NCI-H226 (cell line): Measurements from ENCODE around the gene STXBP2.

Source experiments
- DNase-seq: peaks from one replicate; pipeline ENCODE4 v3.0.0-alpha.2; 2015

STXBP2 gene

DNA sequence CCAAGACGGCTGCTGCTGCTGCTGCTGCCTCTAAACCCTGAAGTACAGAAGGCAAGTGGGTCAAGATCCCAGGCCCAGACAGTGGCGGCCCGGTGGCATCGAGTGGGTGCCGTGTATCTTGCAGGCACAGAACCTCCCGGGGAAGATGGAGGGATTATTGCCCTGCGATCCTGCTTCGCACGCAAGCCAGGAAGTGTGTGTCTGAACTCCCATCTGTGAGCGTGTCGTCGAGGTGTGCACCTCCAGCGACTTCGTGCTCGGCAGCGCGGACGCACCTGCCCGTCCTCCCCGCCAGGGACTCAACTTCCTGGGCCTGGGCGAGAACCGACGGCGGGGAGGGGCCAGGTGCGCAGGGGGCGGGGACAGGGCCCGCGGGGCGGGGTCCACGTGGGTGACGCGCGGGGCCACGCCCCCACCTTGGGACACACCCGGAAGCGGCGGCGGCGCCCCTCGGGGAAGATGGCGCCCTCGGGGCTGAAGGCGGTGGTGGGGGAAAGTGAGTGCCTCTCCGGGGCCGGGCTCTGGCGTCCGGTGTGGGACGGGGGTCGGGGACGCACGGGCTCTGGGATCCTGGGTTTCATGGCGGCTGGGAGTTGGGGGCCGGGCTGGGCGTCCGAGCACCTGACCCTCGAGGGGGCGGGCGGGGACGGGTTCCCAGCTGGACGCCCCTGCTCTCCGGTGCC is at the start of gene STXBP2:
STXBP2 (plus strand) TSS at position 420 of the 683 bp plus-strand sequence; CDS start at position 460, 40 bp downstream.
- peak; percentile 45 for DNase-seq

DNA sequence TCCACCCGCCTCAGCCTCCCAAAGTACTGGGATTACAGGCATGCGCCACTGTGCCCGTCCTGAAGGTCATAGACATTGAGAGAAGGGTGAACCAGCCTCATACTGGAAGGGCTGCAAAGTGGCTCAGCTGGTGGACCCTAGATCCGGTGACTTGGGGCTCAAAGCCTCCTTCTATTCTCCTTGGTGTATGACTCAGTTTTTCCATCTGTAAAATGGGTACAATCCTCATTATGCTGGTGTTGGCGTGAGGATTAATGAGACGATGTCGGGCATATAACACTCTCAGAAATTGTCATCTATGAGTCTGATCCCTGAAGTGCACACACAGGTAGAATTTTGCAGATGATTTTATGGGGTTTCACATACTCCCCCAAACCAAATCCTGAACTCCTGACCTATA is 47.1 kb upstream of the STXBP2 start:
- no peak for DNase-seq

DNA sequence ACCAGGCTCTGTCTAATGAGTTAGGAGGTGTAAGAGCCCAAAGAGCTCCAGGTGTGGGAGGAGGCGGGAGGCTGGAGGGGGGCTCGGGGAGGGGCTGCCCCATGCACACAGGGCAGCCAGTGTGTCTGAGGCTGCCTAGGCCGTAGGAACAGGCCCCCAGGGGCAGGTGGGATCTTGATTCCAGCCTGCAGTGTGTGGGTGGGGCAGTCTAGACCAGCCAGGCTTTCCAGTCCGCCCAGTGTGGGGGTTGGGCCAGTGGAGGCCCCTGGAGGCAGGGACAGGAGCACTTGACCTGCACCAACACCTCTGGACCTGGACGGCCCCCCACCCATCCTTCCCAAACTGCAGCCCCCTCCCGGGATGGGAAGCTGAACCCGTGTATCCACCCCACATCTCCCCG is 46.7 kb upstream of the STXBP2 start:
- DNase-seq, result no peak

DNA sequence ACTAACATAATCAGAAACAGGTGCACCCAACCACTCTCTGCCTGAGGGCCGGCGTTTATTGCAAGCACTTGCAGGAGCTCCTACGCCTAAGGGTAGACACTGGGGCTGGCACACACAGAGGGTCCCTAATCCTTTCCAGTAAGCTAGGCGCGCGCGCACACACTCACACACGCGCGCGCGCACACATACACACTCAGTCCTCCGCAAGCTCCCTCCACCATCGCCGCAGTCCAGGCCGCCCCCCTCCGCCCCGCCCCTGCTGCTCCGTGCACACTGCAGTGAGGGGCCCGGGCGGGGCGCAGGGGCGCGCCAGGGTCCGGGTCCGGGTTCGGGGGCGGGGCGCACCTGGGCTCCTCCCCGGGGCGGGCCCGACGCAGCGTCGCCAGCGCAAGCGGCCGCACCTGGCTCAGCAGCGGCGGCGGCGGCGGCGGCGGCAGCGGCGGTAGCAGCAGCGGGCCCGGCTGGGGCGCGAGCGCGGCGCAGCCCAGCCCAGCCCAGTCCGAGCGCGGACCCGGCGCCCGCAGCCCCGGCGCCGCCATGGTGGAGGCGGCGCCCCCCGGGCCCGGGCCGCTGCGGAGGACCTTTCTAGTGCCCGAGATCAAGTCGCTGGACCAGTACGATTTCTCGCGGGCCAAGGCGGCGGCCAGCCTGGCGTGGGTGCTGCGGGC is 41.3 kb upstream of the STXBP2 start, which contains the start of gene CAMSAP3:
CAMSAP3 (plus strand) TSS at position 398 of the 668 bp plus-strand sequence; CDS start at position 538, 140 bp downstream.
- no peak for DNase-seq

DNA sequence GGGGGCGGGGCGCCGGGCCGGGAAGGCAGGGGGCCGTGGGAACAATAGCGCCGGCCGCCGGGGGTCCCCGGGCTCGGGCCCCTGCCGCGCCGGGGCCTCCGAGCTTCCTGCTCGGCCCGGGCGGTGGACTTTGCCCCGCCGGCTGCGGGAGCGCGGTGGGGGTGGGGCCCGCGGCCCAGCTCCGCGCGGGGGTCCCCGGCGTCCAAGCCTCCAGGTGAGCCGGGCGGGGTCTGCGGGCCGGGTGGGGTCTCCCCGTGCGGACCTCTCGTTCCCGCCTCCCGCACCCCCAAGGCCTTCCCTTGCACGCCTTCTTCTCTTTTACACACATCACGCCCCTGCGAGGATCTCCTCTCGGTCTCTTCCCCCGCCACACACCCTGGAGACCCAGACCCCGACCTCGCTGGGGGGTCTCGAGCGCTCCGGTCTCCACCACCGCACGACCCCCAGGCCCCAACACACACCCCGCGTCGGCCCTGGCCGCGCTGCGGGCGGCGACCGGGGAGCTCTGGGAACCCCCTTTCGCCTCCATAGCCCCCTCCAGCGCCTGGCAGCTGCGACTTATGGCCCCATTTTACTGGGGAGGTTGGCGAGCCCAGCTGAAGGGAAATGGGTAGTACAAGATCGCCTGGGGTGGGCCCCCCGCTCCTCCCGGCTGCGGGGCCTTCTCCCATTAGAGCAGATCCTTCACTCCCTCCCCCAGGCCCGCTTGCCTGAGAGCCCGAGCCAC is 40.5 kb upstream of the STXBP2 start:
- DNase-seq, result no peak

DNA sequence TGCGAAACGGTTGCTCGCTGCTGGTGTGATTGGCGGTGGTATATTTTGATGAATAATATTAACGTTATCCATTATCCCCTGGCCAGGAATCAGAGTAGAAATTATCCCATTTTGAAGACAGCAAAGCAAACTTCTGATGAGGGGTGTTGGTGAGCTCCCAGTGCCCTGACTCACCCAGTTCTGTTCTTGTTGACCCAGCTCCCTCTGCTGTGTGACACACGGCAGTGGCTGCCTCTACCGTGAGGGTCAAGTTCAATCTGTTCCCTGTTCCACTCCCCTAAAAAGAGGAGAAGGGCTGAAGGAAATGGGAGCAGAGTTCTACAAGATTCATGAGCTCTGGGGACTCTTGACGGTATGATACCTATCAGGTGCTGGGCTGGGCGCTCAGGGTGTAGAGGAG is 39.2 kb upstream of the STXBP2 start:
- no peak for DNase-seq

DNA sequence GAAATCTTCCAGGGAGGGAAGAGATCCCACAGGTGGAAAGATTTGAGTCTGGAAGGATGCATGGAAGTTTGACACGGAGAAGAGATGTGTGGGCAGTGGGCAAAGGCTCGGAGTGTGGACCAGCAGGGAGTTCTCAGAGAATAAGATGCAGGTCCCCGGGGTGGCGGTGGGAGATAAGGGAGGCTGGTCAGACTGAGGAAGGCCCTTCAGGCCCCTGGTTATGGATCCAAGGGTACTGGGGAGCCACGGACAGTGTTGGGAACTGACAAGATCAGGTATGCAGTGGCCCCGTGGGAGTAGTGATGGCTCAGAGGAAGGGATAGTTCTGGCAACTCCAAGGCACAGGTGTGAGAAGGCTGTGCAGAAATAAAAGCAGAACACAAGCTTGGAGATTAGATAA is 38.7 kb upstream of the STXBP2 start:
- no peak for DNase-seq

DNA sequence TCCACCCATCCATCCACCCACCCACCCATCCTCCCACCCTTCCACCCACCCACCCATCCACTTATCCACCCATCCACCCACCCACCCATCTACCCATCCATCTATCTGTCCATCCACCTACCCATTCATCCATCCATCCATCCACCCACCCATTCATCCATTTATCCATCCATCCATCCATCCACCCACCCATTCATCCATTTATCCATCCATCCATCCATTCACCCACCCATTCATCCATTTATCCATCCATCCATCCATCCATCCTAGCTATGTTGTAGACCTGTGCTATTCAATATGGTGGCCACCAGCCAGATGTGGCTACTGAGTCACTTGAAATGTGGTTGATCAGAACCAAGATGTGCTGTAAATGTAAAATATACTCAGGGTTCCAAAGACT is 36.2 kb upstream of the STXBP2 start:
- no peak for DNase-seq

DNA sequence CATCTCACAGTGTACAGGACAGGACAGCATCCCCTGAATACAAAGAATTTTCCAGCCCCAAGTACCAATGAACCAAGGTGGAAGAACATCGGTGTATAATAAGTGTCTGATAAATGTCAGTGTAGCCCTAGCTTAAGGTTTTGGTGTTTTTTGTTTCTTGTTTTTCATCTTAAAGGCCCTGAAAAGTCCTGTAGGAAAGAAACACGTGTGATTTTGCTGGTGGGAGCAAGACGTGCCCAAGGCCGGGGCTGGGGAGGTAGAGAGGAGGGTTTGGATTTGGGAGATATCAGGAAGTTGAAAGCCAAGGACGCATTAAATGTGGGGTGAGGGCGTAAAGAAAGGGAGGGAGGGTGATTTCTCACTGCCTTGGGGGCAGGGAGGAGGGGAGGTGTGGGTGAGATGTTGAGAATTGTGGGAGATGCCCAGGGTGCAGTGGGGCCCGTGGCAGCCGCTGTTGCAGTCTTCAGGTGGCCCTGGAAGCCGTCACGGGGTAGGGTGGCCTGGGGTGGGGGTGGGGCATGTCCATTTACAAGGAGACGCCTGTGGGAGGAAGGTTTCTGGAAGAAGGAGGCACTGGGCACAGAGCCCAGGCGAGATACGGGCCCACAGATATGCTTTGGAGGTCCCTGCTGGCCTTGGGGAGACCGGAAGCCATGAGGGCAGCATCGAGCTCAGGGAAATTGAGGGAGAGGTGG is 34.5 kb upstream of the STXBP2 start:
- peak; percentile 56 for DNase-seq

DNA sequence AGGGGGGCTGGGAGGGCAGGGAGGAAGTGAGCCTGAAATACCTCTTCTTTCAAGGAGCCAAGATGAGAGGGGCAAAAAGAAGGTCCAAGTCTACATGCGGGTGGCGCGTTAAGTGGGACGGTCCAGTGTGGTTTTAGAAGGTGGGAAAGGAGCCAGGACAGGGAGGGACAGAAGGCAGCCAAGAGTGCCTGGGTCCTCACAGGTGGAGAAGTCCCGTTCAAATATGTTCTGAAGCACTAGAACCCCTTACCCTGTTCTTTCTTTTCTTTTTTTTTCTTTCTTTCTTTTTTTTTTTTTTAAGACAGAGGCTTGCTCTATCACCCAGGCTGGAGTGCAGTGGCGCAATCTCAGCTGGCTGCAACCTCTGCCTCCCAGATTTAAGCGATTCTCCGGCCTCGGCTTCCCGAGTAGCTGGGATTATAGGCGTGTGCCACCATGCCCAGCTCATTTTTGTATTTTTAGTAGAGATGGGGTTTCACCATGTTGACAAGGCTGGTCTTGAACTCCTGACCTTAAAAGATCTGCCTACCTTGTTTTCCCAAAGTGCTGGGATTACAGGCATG is 33.9 kb upstream of the STXBP2 start:
- DNase-seq, result no peak

DNA sequence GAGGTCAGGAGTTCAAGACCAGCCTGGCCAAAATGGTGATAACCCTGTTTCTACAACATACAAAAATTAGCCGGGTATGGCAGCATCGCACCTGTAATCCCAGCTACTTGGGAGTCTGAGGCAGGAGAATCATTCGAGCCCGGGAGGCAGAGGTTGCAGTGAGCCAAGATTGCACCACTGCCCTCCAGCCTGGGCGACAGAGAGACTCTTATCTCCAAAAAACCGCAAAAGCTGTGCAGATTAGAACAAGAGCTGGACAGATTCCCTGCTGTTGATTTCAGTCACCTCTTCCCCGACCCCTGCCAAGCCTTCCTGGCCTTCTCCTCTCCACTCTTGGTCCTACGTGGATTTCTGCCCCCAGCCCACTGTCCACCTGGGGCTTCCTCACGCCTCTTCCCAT is 33.0 kb upstream of the STXBP2 start:
- DNase-seq, result peak; percentile 51

DNA sequence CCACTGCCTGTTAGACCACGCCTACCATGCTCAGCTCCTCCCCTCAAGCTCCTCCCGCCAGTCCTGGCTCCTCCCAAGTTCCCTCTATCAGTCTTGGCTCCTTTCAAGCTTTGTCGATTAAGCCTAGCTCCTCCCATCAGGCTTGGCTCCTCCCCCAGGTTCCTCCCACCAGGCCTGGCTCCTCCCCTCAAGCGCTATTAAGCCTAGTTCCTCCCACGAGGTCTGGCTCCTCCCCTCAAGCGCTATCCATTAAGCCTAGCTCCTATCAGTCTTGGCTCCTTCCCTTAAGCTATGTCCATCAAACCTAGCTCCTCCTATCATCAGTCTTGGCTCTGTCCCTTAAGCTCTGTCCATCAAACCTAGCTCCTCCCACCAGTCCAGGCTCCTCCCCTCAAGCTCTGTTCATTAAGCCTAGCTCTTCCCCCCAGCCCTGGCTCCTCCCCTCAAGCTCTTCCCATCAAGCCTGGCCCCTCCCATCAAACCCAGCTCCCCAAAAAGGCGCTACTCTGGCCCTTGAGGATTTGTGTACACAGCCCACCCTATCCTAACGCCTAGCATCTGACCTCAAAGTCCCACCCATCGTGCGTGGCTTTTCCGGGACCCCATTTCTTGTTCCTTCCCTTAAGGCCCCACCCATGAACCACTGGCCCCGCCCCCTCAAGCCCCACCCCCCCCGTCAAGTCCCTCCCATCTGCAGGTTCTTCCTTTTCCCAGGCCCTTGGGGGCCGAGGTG is 31.3 kb upstream of the STXBP2 start:
- DNase-seq, result peak; percentile 47

DNA sequence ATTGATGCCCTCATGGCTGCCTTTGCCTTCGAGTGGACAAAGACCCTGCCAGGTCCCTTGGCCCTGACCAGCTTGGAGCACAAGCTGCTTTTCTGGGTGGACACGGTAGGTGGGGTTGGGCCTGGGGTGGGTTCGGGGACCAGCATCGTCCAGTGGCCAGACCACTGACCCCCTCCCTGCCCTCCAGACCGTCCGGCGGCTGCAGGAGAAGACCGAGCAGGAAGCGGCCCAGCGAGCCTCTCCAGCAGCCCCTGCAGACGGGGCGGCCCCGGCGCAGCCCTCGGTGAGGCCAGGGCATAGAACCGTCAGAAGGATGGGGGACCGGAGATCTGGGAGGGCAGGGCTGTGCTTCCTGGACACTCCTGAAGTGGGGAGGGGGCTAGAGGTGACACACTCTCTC is 30.6 kb upstream of the STXBP2 start:
- DNase-seq, result no peak

DNA sequence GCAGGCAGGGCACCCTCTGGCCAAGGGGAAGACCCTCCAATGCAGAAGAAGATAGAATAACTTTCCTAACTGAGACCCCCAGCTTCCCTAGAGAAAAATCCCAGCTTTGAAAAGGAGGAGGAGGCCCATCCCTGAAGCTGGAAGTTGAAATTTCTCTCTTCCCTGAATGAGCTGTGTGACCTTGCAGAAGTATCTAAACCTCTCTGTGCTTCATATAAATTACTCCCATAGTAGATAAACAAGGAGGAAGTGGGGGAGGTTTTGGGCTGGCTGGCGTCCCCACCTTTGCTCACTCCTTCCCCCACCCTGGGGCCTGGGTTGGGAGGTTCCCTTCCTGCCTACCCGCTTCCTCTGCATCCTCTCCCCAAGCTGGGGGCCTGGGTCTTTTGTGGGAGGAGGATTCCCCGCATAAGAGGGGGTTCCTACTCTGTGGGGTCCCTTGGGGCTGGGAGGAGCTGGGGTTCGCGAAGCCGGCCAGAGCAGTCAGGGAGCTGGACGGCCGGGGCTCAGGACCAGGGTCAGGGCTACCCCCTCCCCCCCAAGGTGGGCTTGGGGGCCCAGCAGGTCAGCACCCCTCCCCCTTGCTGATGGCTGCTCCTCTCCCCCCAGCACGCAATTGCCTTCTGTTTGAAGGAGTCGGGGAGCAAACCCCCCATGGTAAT is 29.6 kb upstream of the STXBP2 start:
- DNase-seq, result no peak

DNA sequence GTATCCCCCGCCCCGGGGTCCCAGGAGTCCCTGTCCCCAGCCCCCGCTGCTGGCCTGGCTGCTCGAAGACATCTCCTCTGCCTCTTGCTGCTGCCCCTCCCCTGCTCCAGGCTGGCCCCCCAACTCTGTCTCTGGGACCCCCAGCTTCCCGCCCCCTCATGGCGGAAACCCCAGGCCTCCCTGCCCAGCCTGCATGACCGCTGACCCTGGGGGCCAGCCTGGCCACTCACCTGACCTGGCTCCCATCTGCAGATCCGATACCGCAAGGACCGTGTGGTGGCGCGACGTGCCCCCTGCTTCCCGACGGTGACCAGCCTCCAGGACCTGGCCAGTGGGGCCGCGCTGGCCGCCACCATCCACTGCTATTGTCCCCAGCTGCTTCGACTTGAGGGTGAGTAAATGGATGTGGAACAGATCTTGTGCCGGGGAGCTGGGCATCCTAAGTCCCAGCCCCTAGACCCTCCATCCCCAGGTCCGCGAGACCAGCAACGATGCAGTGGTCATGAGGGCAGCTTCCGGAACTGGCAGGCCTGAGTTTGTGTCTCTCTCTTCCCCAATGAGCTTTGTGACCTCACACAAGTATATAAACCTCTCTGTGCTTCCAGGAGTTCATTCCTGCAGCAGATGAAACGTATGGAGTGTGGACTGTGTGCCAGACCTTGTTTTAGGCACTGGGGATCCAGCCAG is 28.9 kb upstream of the STXBP2 start:
- no peak for DNase-seq

DNA sequence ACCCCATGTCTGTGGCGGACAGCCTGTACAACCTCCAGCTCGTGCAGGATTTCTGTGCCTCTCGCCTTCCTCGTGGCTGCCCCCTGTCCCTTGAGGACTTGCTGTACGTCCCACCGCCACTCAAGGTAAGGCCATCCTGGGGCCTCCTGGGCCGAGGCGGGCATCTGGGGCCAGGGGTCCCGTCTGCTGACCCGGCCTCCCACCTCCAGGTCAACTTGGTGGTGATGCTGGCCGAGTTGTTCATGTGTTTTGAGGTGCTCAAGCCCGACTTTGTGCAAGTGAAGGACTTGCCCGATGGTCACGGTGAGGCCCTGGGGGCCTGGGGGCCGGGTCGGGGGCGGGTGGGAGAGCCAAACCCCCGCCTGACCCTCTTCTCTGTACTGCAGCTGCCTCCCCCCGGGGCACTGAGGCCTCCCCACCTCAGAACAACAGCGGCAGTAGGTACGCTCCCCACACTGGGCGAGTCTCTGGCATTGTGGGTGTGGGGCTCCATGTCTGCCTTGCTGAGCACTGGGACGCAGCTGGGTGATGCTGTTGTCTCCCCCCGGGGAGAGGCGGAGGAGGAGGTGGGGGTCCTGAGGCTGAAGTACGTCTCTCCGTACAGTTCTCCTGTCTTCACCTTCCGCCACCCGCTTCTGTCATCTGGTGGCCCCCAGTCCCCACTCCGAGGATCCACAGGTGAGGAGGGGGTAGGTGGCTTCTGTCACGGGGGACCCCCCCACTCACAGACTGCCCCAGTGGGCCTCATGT is 26.2 kb upstream of the STXBP2 start:
- DNase-seq, result no peak

DNA sequence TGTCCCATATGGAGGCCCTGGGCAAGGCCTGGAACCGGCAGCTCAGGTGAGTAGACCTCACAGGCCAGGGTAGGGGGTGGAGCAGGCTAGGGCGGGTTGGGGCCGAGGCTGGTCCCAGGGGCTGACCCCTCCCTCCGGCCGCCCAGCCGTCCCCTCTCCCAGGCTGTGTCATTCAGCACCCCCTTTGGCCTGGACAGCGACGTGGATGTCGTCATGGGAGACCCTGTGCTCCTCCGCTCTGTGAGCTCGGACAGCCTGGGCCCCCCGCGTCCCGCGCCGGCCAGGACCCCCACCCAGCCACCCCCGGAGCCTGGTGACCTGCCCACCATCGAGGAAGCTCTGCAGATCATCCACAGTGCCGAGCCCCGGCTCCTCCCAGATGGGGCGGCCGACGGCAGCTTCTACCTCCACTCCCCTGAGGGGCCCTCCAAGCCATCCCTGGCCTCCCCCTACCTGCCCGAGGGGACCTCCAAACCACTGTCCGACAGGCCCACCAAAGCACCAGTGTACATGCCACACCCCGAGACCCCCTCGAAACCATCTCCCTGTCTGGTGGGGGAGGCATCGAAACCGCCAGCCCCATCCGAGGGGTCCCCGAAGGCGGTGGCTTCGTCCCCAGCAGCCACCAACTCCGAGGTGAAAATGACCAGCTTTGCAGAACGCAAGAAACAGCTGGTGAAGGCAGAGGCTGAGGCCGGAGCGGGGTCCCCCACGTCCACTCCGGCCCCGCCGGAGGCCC is 25.2 kb upstream of the STXBP2 start:
- DNase-seq, result no peak

DNA sequence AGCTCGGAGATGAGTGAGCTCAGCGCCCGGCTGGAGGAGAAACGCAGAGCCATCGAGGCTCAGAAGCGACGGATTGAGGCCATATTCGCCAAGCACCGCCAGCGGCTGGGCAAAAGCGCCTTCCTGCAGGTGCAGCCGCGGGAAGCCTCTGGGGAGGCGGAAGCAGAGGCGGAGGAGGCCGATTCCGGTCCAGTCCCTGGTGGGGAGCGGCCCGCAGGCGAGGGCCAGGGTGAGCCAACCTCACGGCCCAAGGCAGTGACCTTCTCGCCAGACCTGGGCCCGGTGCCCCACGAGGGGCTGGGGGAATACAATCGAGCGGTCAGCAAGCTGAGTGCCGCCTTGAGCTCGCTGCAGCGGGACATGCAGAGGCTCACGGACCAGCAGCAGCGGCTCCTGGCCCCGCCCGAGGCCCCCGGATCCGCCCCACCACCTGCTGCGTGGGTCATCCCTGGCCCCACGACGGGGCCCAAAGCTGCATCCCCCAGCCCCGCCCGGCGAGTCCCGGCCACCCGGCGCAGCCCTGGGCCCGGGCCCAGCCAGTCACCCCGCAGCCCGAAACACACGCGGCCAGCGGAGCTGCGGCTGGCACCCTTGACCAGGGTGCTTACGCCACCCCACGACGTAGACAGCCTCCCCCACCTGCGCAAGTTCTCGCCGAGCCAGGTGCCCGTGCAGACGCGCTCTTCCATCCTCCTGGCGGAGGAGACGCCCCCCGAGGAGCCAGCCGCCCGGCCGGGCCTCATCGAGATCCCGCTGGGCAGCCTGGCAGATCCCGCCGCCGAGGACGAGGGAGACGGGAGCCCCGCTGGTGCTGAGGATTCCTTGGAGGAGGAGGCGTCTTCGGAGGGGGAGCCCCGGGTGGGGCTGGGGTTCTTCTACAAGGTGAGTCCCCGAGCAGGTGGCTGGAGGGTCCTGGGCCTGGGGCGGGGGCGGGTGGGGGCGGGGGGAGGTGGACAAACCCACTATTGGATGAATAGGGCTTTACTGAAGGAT is 24.3 kb upstream of the STXBP2 start:
- DNase-seq, result no peak
